GM23248 (cell line): ENCODE data around the gene FKBP8. TPM values are rescaled to one million over a fixed set of nuclear protein-coding genes. Genes with fewer than 3 reads are reported as not detected.

Experiments used
- DNase-seq: peaks from one replicate; pipeline ENCODE4 v3.0.0-alpha.2; 2015
- H2AFZ ChIP-seq: fragments of 200-600 bp; sonication (generic); 2 replicates; pipeline ENCODE4 v1.6.1; 2016; ENCODE audit warnings: antibody characterized with exemption
- H3F3A ChIP-seq: fragments of 200-600 bp; sonication (generic); 2 replicates; pipeline ENCODE4 v1.6.1; 2016; ENCODE audit warnings: mild to moderate bottlenecking, antibody characterized with exemption, mixed run types; ENCODE audit not compliant: insufficient read depth
- H3K27ac ChIP-seq: fragments of 200-600 bp; sonication (generic); 2 replicates; pipeline ENCODE4 v1.5.1; 2016; ENCODE audit warnings: mild to moderate bottlenecking
- H3K27me3 ChIP-seq: fragments of 200-600 bp; sonication (generic); replicated peaks from 2 replicates; pipeline ENCODE4 v1.6.1; 2016; ENCODE audit warnings: mild to moderate bottlenecking; ENCODE audit not compliant: insufficient read depth
- H3K36me3 ChIP-seq: fragments of 200-600 bp; sonication (generic); 2 replicates; pipeline ENCODE4 v1.6.1; 2016; ENCODE audit warnings: low read depth, mild to moderate bottlenecking
- H3K4me1 ChIP-seq: fragments of 200-600 bp; sonication (generic); 2 replicates; pipeline ENCODE4 v1.6.1; 2016; ENCODE audit warnings: mild to moderate bottlenecking; ENCODE audit not compliant: insufficient read depth
- H3K4me2 ChIP-seq: fragments of 200-600 bp; sonication (generic); one replicate; pipeline ENCODE4 v1.6.1; 2016; ENCODE audit warnings: mild to moderate bottlenecking; ENCODE audit not compliant: unreplicated experiment
- H3K4me3 ChIP-seq: fragments of 200-600 bp; sonication (generic); 2 replicates; pipeline ENCODE4 v1.5.1; 2016; ENCODE audit warnings: mild to moderate bottlenecking
- H3K79me2 ChIP-seq: fragments of 200-600 bp; sonication (generic); 2 replicates; pipeline ENCODE4 v1.6.1; 2016; ENCODE audit warnings: mild to moderate bottlenecking; ENCODE audit not compliant: insufficient read depth
- H3K9ac ChIP-seq: fragments of 200-600 bp; sonication (generic); 2 replicates; pipeline ENCODE4 v1.6.1; 2016; ENCODE audit warnings: mild to moderate bottlenecking
- H3K9me2 ChIP-seq: fragments of 200-600 bp; sonication (generic); 2 replicates; pipeline ENCODE4 v1.6.1; 2016; ENCODE audit warnings: mixed run types, mild to moderate bottlenecking, moderate library complexity; ENCODE audit not compliant: insufficient read depth
- H3K9me3 ChIP-seq: fragments of 200-600 bp; sonication (generic); one replicate; pipeline ENCODE4 v1.6.1; 2017; ENCODE audit warnings: low read depth
- H4K20me1 ChIP-seq: fragments of 200-600 bp; sonication (generic); 2 replicates; pipeline ENCODE4 v1.6.0; 2016; ENCODE audit not compliant: insufficient read depth
- EZH2 ChIP-seq: fragments of 200-600 bp; sonication (generic); IDR thresholded peaks from 2 replicates; pipeline ENCODE4 v1.6.1; 2018; ENCODE audit warnings: antibody characterized with exemption, mild to moderate bottlenecking; ENCODE audit not compliant: insufficient read depth, poor library complexity, severe bottlenecking
- EZH2phosphoT487 ChIP-seq: fragments of 200-600 bp; sonication (generic); IDR thresholded peaks from 2 replicates; pipeline ENCODE4 v1.6.1; 2018; ENCODE audit warnings: antibody characterized with exemption, moderate library complexity, mild to moderate bottlenecking, low read depth; ENCODE audit not compliant: insufficient read depth
- WGBS, 2 experiments: methylation state at CpG; one replicate each; pipeline ENCODE4 v1.1.6; 2015 to 2017; ENCODE audit warnings: low lambda C conversion rate in 2 of 2, low coverage in 1 of 2; ENCODE audit errors: missing lambda C conversion rate in 2 of 2; 5-methylcytosine and 5-hydroxymethylcytosine counted together
- in situ Hi-C: fragments of 300-500 bp; cut with MboI; formaldehyde crosslinking; loops from 2 replicates; pipeline ENCODE4 v1.15.0; 2020
- polyA plus RNA-seq: library from polyadenylated mRNA; unstranded; fragments of >200 nt; fragmentation: Nextera tagmentation; extraction: Ambion mirVana; gene quantifications from 2 replicates; pipeline ENCODE4 v1.2.1, GENCODE V29; 2016
- total RNA-seq: library from RNA; depleted of rRNA; stranded (reverse); fragments of >200 nt; shearing (Covaris generic); gene quantifications from 2 replicates; pipeline ENCODE4 v1.2.3, GENCODE V29; 2014

FKBP8 gene
- total and polyA plus RNA-seq, 2 experiments from 2014 or later = 195 to 466 TPM

GRCh38 chr19:18499055-18499775 lies 44.2 kb downstream of the FKBP8 start:
- no peaks in the 10 kb centered on the region for H3K27me3 ChIP-seq
- no peak for DNase-seq
- H3K4me1 ChIP-seq = peaks cover 28% of the 10 kb centered on the region
- H3K79me2 ChIP-seq = peaks cover 100% of the 10 kb centered on the region
- no peaks in the 10 kb centered on the region for H3K36me3 ChIP-seq
- 78 to 79% methylated on average over 7 of the region's 7 CpGs for whole genome bisulfite sequencing, 2 experiments
- TF ChIP-seq EZH2phosphoT487 (no peak), EZH2 (no peak)
- no peak overlapping the region for H3K4me2 ChIP-seq
- H3K9me3 ChIP-seq = no peaks in the 10 kb centered on the region
- H2AFZ ChIP-seq = no peak overlapping the region
- H3F3A ChIP-seq = peaks cover 16% of the 10 kb centered on the region
- no peak overlapping the region for H3K27ac ChIP-seq
- no peak overlapping the region for H3K9ac ChIP-seq
- H3K4me3 ChIP-seq = no peak overlapping the region
- H4K20me1 ChIP-seq = peaks cover 44% of the 10 kb centered on the region
- in situ Hi-C loops = no loop called here
- no peaks in the 10 kb centered on the region for H3K9me2 ChIP-seq

- Histone ChIP-seq H3K9ac (no peak overlapping the region), H3F3A (peaks cover 16% of the 10 kb centered on the region), H3K4me2 (no peak overlapping the region), H2AFZ (no peak overlapping the region), H3K4me3 (no peak overlapping the region), H3K27me3 (no peaks in the 10 kb centered on the region), H3K79me2 (peaks cover 100% of the 10 kb centered on the region), H3K27ac (peak overlapping the region; percentile 59; the same call in 1 of the 2 replicates), H3K9me3 (no peaks in the 10 kb centered on the region), H3K9me2 (no peaks in the 10 kb centered on the region), H4K20me1 (peaks cover 39% of the 10 kb centered on the region), H3K4me1 (peaks cover 32% of the 10 kb centered on the region), H3K36me3 (no peaks in the 10 kb centered on the region)
- WGBS, 2 experiments = 73 to 74% methylated on average over 4 of the region's 4 CpGs
- TF ChIP-seq EZH2phosphoT487 (no peak), EZH2 (no peak)
- in situ Hi-C loops = no loop called here
- DNase-seq = no peak
Observed at GRCh38 chr19:18496980-18497256, 46.5 kb downstream of the FKBP8 start.

- Histone ChIP-seq H3K4me2 (peak overlapping the region; percentile 2), H3K36me3 (no peaks in the 10 kb centered on the region), H3K4me1 (peaks cover 32% of the 10 kb centered on the region), H4K20me1 (peaks cover 39% of the 10 kb centered on the region), H3K4me3 (0 out of 2 replicates have a peak overlapping the region, but pooled peaks have one; percentile 3), H3K9me3 (no peaks in the 10 kb centered on the region), H3K9me2 (no peaks in the 10 kb centered on the region), H3K9ac (peak overlapping the region; percentile 41; the same call in 1 of the 2 replicates), H3K27ac (peak overlapping the region; percentile 59), H3K79me2 (peaks cover 100% of the 10 kb centered on the region), H2AFZ (no peak overlapping the region), H3K27me3 (no peaks in the 10 kb centered on the region), H3F3A (peaks cover 16% of the 10 kb centered on the region)
- in situ Hi-C loops = no loop called here
- WGBS, 2 experiments = 54 to 55% methylated on average over 11 of the region's 11 CpGs
- TF ChIP-seq EZH2phosphoT487 = no peak
- TF ChIP-seq EZH2 = no peak
- peak; percentile 91 for DNase-seq
Observed at GRCh38 chr19:18496167-18496979, 47.0 kb downstream of the FKBP8 start.

GRCh38 chr19:18495204-18495911 lies 48.0 kb downstream of the FKBP8 start:
- Histone ChIP-seq H3K79me2 (peaks cover 100% of the 10 kb centered on the region), H3K27me3 (no peaks in the 10 kb centered on the region), H3K4me2 (no peak overlapping the region), H3K4me3 (no peak overlapping the region), H2AFZ (no peak overlapping the region), H3K27ac (peak overlapping the region; percentile 93), H3K9me3 (no peaks in the 10 kb centered on the region), H3F3A (peaks cover 16% of the 10 kb centered on the region), H4K20me1 (peaks cover 39% of the 10 kb centered on the region), H3K9ac (peak overlapping the region; percentile 80; the same call in 1 of the 2 replicates), H3K9me2 (no peaks in the 10 kb centered on the region), H3K4me1 (peaks cover 32% of the 10 kb centered on the region), H3K36me3 (no peaks in the 10 kb centered on the region)
- TF ChIP-seq EZH2phosphoT487 (no peak), EZH2 (no peak)
- in situ Hi-C loops = no loop called here
- DNase-seq = no peak
- 77 to 81% methylated on average over 13 to 14 of the region's 14 CpGs for WGBS, 2 experiments
